Measurements from ENCODE around the gene GOLT1A.

- TF ChIP-seq POLR2A (IDR thresholded peaks at IDR 0.05; ENCODE audit: low read length) (no peak), GATA1 (IDR thresholded peaks at IDR 0.05; ENCODE audit: low read depth, low read length) (no peak)
Observed at GRCh38 chr1:204199579-204199978, 14.2 kb downstream of the GOLT1A start.
